Measurements from ENCODE around the gene NMB.
"Not testable (repeated sequence)": the region's sequence is repeated elsewhere in the genome, so short reads cannot be mapped to it uniquely, and the experiment has no call there.

The NMB gene, protein sequence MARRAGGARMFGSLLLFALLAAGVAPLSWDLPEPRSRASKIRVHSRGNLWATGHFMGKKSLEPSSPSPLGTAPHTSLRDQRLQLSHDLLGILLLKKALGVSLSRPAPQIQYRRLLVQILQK

DNA sequence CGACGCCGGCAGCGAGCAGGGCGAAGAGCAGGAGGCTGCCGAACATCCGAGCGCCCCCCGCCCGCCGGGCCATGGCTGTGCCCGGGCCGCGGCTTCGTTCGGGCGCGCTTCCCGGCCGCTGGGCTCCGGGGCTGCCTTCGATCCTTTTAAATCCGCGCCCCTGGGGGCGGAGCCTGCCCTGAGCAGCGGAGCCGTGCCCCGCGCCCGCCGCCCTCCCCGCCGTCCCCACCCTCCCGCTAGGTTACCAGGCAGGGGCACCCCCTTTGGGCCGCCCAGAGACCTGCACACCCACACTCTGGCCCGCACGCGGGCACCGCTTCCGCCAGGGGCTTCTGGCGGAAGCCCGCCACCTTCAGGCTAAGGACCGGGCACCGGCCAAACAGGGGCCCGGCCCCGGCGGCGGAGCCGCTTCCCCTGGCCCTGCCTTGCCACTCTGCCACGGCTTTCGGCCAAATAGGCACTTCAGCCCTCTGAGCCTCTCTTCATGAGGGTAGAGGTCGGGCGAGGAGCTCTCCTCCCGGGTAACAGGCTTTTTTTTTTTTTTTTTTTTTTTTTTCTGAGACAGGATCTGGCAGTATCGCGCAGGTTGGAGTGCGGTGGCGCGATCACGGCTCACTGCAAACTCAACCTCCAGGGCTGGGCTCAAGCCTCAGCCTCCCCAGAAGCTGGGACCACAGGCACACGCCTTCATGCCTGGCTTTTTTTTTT is at the start of gene NMB:
Gene NMB, minus strand, starts transcription at position 120 of the 708 bp plus-strand sequence. Its CDS starts 47 bp downstream, at position 73.
- DNase-seq (ENCODE audit: extremely low spot score, insufficient read length, low read depth) (peak; percentile 60), FAIRE-seq (peak; percentile 71)

DNA sequence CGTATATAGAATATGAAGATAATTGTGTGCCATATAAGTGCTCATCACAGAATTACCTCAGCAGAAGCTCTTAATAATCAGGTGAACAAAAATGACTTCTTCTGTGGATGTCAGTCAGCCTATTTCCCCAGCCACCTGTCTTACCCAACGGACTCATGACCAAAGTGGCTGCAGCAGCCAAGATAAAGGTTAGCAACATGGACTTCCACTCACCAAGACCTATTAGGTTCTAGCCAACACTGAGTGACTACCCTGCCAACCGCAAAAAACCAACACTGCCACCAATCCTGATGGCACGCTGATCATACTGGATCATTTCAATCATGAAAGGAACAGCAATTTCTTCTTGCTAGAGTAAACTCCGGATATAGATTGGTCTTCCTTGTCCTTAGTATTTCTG is 45.8 kb upstream of the NMB start:
- DNase-seq (ENCODE audit: extremely low spot score, insufficient read length, low read depth) (no peak), FAIRE-seq (no peak)

DNA sequence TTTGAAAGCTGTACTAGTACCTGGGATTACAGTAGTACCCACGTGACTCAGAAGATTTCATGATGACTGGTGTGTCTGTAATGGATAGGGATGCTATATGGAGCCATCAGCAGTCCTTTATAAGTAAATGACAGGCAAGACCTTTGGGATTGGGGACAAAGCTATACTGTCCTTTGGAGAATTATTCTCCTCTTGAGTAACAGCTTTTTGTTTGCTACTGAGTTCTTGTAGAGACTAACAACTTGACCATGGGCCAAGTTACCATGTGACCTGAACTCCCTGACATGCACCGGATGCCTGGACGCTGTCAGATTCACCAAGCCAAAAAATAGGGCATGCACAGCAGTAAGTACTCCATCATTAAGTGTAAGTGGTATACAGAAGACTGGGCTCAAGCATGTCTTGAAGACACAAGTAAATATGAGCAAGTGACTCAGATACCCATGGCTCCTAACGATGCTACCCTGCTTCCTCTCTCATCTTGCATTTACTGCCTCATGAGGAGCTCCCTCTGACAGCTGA is 45.0 kb upstream of the NMB start:
- no peak for FAIRE-seq

DNA sequence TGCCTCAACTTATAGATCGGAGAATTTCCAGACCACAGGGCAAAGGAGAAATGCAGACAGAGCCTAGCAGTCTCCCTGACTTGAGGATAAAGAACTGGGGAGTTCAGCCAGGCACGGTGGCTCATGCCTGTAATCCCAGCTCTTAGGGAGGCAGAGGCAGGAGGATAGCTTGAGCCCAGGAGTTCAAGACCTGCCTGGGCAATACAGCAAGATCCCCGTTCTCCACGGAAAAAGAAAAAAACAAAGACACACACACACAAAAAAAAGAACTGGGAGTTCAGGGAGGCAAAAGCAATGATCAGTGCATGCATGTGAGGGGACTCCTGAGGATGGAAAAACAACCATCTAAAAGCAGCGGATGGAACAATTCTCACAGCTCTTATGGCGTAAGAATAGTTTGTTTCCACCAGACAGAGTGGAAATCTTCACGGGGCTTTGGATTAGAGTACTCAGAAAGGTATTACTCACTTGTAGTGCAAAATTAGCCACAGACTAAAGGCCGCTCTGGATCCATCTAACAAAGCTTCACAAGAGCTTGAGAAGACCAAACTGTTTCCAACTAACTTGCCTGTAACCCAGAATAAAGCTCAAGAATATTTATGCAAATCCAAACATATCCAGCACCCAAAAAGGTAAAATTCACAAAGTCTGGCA is 41.7 kb upstream of the NMB start:
- no peak for FAIRE-seq
- DNase-seq (ENCODE audit: extremely low spot score, insufficient read length, low read depth) = no peak

More for the DNA sequence above, 45.0 kb upstream of the NMB start:
- no peak for DNase-seq (ENCODE audit: extremely low spot score, insufficient read length, low read depth)

DNA sequence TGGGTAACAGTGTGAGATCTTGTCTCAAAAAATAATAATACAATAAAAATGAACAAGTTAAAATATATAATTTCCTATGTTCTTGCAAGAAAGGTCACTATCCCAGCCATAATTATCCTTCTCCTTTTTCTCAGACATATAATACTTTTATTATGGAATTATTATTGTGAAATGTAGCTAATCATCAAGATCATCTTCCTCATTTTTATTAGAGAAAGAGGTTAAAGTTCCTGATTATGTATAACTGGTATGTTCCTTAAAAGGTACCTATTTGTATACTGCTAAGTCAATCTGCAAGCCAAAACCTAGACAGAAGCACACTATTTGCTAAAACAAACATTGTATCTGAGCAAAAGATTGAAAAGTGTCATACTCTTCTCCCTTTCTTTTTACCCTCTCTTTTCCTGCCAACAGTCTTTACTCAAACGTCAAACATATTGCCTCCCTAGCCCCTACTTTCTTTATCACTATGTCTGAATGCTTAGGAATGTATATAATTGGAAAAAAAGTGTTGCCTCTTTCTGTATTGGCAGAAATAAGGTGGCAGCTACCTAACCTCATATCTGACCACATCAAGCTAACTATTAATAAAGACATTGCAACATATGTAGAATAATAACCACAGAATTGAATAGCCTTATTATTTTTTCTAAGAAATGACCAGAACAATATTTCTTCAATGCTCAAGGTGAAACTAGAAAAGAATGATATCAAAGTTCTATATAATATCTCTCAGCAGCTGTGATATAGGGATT is 39.4 kb upstream of the NMB start:
- peak; percentile 36 for FAIRE-seq

DNA sequence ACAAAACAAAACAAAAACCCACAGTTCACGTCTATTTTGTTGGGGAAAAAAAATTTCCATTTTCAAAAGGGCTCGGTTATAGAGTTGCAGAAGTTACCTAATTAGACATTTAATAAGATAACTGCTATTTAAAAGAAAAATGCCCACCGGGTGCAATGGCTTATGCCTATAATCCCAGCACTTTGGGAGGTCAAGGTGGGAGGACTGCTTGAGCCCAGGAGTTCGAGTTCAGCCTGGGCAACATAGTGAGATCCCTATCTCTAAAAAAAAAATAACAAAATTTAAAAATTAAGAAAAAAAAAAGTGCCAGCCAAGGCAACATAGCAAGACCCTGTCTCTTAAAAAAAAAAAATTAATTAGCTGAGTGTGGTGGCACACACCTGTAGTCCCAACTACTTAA is 38.8 kb upstream of the NMB start:
- FAIRE-seq = no peak
- DNase-seq (ENCODE audit: extremely low spot score, insufficient read length, low read depth) = no peak

More for the DNA sequence above, 39.4 kb upstream of the NMB start:
- no peak for DNase-seq (ENCODE audit: extremely low spot score, insufficient read length, low read depth)

DNA sequence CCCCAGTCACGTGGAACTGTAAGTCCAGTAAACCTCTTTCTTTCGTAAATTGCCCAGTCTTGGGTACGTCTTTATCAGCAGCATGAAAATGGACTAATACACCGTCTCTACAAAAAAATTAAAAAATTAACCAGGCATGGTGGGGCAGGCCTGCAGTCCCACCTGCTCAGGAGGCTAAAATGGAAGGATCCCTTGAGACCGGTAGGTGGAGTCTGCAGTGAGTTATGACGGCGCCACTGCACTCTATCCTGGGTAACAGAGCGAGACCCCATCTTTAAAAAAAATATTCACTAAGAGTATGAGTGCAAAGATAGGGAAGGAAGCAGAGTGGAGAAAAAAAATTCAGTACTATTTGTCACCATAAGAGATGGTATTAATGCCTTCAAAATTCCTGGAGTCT is 32.3 kb upstream of the NMB start:
- DNase-seq (ENCODE audit: extremely low spot score, insufficient read length, low read depth) (no peak), FAIRE-seq (no peak)

DNA sequence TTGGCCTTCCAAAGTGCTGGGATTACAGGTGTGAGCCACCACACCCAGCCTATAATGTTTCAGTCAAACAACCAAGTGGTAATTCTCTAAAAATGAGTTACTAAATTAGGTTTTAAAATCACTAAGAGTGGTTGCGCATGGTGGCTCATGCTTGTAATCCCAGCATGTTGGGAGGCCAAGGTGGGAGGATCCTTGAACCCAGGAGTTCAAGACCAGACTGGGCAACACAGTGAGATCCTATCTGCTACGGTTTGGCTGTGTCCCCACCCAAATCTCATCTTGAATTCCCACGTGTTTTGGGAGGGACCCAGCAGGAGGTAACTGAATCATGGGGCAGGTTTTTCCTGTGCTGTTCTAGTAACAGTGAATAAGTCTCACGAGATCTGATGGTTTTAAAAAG is 31.9 kb upstream of the NMB start:
- FAIRE-seq = no peak
- no peak for DNase-seq (ENCODE audit: extremely low spot score, insufficient read length, low read depth)

DNA sequence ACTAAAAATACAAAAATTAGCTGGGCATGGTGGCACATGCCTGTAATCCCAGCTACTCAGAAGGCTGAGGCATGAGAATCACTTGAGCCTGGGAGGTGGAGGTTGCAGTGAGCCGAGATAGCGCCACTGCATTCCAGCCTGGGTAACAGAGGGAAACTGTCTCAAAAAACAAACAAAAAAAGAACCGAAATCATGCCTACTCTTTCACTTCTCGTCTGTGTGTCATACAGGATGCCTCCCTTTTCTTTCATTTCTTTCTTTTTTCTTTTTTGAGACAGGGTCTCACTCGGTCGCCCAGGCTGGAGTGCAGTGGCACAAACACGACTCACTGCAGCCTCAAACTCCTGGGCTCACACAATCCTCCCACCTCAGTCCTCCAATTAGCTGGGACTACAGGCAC is 28.4 kb upstream of the NMB start:
- not testable (repeated sequence) for FAIRE-seq; DNase-seq (ENCODE audit: extremely low spot score, insufficient read length, low read depth)

DNA sequence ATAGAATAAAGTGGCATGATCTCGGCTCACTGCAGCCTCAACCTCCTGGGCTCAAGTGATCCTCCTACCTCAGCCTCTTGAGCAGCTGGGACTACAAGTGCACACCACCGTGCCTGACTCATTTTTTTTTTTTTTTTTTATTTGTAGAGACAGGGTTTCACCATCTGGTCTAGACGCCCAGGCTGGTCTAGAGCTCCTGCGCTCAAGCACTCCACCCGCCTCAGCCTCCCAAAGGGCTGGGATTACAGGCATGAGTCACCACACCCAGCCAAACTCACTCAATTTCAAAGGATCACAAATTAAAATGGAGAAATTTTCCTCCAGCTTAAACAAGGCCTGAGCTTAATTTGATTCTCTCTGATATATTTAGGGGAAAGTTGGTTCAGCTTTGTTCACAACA is 27.3 kb upstream of the NMB start:
- FAIRE-seq (no peak), DNase-seq (ENCODE audit: extremely low spot score, insufficient read length, low read depth) (no peak)

DNA sequence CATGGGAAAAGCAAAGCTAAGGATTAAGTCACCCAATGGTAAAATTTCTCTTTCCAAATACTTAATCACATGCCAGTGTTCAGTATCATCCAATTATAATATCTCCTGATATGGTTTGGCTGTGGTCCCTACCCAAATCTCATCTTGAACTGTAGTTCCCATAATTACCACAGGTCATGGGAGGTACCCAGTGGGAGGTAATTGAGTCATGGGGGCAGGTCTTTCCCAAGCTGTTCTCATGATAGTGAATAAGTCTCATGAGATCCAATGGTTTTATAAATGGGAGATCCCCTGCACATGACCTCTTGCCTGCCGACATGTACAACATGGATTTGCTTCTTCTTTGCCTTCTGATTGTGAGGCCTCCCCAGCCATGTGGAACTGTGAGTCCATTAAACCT is 26.1 kb upstream of the NMB start:
- no peak for FAIRE-seq
- no peak for DNase-seq (ENCODE audit: extremely low spot score, insufficient read length, low read depth)

DNA sequence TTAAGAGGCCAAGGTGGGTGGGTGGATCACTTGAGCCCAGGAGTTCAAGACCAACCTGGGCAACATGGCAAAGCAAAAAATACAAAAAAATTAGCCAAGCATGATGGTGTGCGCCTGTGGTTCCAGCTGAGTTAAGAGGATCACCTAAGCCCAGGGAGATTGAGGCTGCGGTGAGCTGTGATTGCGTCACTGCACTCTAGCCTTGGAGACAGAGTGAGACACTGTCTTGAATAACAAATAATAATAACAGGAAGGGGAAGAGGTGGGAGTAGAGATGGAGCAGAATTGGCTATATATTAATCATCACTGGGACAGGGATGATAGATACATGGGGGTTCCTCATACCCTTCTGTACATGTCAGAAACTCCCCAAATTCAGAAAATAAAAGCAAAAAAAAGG is 23.8 kb upstream of the NMB start:
- FAIRE-seq = no peak
- no peak for DNase-seq (ENCODE audit: extremely low spot score, insufficient read length, low read depth)

DNA sequence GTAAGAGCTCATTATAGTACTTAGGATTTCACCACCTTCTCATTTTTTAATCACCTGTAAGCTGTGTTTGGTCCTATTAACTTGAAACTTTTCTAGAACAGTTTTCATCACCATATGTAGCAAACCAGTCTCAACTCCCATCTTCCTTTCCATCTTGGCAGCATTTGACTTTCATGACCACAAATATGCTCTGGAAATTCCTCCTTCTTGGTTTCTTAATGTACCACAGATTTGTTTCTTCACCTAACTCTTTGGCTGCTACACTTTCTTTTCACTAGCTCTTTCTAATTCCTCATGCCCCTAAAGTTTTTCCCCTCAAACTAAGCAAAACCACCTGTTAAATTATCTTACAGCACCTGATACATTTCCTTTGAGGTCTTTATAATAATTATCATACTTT is 13.2 kb upstream of the NMB start:
- DNase-seq (ENCODE audit: extremely low spot score, insufficient read length, low read depth) (no peak), FAIRE-seq (no peak)

DNA sequence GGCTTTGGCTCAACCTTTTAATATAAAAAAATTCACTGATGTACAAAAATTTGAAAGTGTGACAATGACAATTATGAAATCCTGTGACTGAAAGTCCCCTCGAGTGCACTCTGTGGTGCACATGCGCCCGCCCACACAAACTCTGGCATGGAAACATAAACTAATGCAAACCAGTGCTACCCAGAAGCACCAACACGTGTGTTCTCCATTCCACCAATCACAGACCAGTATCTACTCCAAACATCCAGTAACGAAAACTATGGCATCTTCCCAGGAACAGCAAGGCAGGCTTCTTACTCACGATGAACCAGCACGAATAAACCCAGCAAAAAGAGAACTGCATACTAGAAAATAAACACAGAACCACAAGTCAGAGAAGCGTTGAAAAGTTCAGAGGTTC is 11.7 kb upstream of the NMB start:
- no peak for FAIRE-seq

DNA sequence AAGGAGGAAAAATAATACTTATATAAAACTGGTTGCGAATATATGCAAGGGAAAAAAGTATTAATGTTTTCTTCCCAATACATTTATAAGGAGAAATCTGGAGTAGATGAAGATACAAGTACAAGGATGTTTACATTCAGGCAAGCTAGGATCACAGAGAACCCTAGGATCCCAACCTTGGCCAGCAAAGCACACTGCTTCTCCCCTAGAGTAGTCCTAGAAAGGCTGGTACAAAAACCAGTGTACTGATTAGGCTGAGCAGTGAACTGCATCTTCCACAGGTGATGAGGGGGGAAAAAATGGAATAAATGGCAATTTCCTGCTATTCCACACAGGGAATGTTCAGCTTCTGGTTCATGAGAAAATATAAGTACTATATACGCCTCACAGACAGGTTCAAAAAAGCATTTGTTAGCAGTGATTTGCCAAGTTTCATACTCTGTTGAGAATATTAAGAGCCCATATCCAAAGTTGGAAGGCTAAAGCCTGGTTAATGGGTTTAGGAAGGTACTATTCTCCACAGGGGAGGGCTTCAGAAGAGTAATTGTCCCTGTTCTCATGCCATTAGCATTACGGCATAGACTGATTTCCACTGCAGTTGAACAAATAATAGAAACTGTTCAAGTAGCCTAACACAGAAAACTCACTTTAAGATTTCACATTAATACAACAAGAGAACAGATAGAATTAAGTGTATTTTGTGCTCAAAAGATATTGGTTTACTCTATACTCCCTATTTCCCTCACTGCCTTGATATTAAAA is 10.4 kb upstream of the NMB start:
- DNase-seq (ENCODE audit: extremely low spot score, insufficient read length, low read depth) (no peak), FAIRE-seq (no peak)

More for the DNA sequence above, 11.7 kb upstream of the NMB start:
- DNase-seq (ENCODE audit: extremely low spot score, insufficient read length, low read depth) = no peak

DNA sequence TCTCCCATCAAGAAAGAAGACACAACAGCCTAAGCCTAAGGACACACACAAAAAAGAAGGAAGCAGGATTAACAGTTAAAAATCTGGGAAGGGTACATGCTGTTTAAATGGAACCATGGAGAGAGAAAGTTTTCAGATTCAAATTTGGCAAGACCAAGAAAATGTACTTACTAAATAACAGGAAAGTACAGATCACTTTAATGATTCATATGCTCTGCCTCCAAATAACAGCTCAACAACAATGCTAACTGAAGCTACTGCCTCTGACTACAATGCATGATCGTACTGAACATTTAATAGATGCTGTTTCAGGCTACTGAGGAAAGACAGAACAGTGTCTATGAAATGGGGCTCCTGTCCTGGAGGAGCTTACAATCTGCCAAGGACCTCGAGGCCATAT is 8.4 kb upstream of the NMB start:
- DNase-seq (ENCODE audit: extremely low spot score, insufficient read length, low read depth) (no peak), FAIRE-seq (no peak)

DNA sequence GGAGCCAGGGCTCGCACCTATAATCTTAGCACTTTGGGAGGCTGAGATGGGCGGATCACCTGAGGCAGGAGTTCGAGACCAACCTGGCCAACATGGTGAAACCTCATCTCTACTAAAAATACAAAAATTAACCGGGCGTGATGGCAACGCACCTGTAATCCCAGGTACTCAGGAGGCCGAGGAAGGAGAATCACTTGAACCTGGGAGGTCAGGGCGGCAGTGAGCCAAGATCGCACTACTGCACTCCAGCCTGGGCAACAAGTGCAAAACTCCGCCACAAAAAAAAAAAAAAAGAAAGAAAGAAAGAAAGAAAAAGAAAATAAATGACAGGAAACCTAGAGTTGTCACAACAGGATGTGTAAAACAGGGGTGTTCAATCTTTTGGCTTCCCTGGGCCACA is 3.0 kb upstream of the NMB start:
- DNase-seq (ENCODE audit: extremely low spot score, insufficient read length, low read depth) (no peak), FAIRE-seq (no peak)

DNA sequence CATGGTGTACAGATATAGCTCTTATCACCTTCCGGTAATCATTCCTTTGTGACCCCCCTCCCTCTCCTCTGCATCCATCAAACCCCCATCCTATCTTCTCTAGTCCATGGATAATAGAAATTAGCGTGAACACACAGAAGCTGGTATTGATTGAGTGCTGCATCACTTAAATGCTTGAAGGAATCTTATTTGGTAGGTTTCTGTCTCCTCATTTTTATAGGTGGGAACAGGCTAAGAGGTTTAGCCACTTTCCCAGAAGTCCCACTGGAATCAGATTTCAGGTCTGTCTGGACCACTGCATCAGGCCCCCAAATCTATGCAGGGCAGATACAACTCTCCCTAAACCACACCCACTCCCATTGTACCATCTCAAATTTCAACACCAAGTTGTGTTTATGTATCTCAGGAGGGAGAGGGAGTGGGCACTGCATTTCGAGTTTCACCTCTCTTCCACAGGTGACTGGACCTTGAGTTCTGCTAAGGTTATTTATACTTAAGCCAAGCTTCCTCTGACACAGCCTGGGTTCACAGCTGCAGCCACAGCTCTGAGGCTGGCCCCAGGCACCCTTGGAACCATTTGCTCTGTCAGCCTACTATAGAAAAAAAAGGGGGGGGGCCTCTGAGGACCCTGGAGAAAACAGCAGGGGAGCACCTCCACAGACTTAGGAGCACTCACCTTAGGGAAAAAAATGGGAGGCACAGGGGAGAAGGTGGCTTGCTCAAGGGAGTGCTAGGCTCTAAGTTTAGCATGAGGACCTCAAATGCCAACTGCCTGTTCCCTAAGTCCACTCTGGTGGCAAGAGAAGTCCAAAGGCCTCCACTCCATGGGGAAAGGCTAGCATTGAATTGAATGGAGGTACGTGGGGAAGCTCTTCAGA is 2.1 kb upstream of the NMB start:
- no peak for DNase-seq (ENCODE audit: extremely low spot score, insufficient read length, low read depth)
- FAIRE-seq = no peak

DNA sequence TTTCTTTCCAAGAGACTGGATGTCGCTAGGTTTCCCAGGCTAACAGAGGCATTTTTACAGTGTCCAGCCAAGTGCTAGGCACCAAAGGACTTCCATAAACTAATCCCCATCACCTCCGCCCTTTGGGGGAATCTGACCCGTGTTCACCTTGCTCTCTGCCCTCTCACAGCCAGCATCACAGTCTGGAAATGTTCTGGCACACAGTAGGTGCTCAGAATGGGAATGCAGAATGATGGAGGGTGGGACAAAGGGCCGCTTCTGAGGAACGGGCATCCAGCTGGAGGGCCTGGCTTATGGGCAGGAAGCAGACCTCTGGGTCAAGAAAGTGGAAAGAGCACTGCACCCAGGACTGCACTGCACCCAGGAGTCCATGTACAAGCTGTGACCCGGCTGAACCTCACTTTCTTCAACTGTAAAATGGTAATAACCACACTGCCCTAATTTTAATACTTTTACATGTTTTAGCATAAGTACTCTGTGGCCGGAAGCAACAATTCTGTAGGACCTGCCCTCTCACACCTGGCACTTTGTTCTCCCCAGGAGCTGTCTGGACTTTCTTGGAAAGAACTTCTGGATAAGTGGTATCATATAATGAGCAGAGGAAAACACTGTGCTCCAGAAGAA is 901 bp upstream of the NMB start:
- no peak for FAIRE-seq
- no peak for DNase-seq (ENCODE audit: extremely low spot score, insufficient read length, low read depth)
